ENCODE measurements around the gene FGG. TPM values are rescaled to one million over a fixed set of nuclear protein-coding genes. Genes with fewer than 3 reads are reported as not detected.

The FGG gene
- total RNA-seq, 1 donor, result not detected

GRCh38 chr4:154622598-154622997 lies 10.1 kb upstream of the FGG start:
- no peak overlapping the region for H3K4me3 ChIP-seq (ENCODE audit: low read depth, low read length)
- peak; percentile 58 for TF ChIP-seq CTCF (IDR thresholded peaks at IDR 0.05; ENCODE audit: insufficient read depth, low read length)
- DNase-seq (ENCODE audit: low read depth), result peak; percentile 64

- DNase-seq (ENCODE audit: low read depth), result no peak
- no peak for TF ChIP-seq CTCF (IDR thresholded peaks at IDR 0.05; ENCODE audit: insufficient read depth, low read length)
- no peak overlapping the region for H3K4me3 ChIP-seq (ENCODE audit: low read depth, low read length)
Measured at GRCh38 chr4:154620111-154620510, 7.7 kb upstream of the FGG start.

DNA sequence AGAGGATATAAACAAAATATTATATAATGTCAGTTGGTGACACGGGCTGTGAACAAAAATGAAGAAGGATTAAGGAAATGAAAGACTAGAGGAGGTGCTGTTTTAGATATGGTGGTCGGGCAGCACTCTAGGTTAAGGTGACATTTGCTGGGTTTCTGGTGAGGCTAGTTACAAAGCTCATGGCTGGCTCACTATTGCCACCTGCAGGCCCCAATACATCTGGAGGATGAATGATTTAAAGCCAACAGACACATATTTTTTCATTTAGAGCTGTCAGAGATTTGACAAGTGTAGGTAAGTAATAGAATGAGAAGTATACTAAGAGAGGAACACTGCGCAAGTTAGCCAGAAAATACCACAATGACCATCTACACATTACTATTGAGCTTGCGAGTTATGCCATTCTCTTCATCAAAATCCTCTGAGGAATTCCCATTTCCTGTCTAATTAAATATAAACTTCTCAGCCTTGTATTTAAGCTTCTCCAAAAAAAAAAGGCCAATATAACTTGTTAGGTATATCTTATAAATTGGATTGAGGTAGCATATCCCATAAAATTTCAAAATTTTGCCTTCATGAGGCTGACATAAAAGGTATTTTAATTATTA lies 6.4 kb upstream of the FGG start:
- DNase-seq (ENCODE audit: low read depth), result peak; percentile 63
- peak; percentile 81 for TF ChIP-seq CTCF (IDR thresholded peaks at IDR 0.05; ENCODE audit: insufficient read depth, low read length)
- H3K4me3 ChIP-seq (ENCODE audit: low read depth, low read length), result no peak overlapping the region

DNA sequence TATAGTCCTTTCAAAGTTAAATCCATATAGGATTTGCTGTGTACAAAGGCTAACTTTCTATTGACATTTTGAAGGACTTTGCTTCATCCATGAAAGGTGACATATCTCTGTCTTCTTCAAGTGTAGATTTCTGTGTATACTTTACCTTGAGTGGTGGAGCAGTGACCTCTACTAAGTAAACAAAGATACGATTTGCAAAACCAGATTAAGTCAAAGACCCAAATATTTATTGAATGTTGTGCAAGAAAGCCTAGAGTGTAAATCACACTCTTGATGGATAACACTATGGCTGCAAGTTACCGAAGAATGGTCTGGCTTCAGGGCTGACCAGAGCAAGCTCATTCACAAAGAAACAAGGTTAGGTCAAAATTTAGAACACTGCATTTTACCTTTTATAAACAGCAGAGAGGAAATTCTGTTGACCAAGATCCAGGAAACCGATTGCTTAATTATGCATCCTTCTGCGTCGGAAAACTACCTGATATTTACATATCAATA lies 5.4 kb upstream of the FGG start:
- no peak for DNase-seq (ENCODE audit: low read depth)
- no peak overlapping the region for H3K4me3 ChIP-seq (ENCODE audit: low read depth, low read length)
- TF ChIP-seq CTCF (IDR thresholded peaks at IDR 0.05; ENCODE audit: insufficient read depth, low read length), result no peak

DNA sequence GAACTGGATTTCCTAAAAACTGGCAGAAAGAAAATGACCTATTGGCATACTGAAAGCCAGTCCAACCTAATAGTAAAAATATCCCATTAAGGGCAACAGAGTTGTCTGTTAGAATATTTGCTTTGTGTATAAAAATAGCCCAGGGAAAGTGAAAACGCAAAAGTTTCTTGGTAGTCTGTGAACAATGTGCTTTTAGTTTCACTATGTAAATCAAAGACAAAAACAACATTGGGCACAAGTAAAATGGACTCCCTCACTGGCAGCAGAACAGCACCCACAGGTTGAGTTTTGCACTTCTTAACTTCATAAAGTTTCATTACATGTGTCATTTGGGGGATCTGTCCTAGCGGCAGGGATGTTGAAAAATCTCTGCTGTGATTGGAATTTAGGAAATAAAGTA lies 4.3 kb upstream of the FGG start:
- DNase-seq (ENCODE audit: low read depth), result no peak
- TF ChIP-seq CTCF (IDR thresholded peaks at IDR 0.05; ENCODE audit: insufficient read depth, low read length), result no peak
- H3K4me3 ChIP-seq (ENCODE audit: low read depth, low read length), result no peak overlapping the region

GRCh38 chr4:154616287-154616686 lies 3.8 kb upstream of the FGG start:
- no peak for DNase-seq (ENCODE audit: low read depth)
- no peak overlapping the region for H3K4me3 ChIP-seq (ENCODE audit: low read depth, low read length)
- no peak for TF ChIP-seq CTCF (IDR thresholded peaks at IDR 0.05; ENCODE audit: insufficient read depth, low read length)

DNA sequence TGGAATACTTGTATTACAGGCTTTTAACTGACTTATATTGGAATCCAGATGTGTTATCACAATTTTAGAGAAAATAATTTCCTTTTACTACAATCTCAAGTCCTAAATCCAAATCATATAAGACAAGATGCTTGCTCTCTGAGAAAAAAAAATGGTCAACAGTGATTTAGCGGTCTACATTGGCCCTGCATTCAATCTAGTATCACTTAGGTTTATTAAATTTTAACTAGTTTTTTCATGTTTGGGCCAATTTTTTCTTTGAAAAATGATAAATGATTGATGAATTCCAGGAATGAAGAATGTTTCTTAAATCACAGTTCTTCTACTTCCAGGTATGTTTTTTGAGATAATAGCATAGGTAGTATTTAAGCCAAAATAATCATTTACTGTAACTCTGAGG lies 2.8 kb upstream of the FGG start:
- H3K4me3 ChIP-seq (ENCODE audit: low read depth, low read length), result no peak overlapping the region
- no peak for DNase-seq (ENCODE audit: low read depth)
- TF ChIP-seq CTCF (IDR thresholded peaks at IDR 0.05; ENCODE audit: insufficient read depth, low read length), result no peak

All from fibroblast of the aortic adventitia (primary cell).